IPS-20b (cell line): ENCODE results near the gene CNTNAP3.
"Not testable (repeated sequence)": the region's sequence is repeated elsewhere in the genome, so short reads cannot be mapped to it uniquely, and the experiment has no call there.

Experiments
- H3K27ac ChIP-seq: one replicate; pipeline ENCODE4 v1.5.1; 2013; ENCODE audit warnings: low read length
- H3K27me3 ChIP-seq: 2 replicates; pipeline ENCODE4 v1.6.1; 2013; ENCODE audit warnings: mild to moderate bottlenecking, low read length, inconsistent platforms; ENCODE audit not compliant: insufficient read depth
- H3K36me3 ChIP-seq: 2 replicates; pipeline ENCODE4 v1.6.1; 2013; ENCODE audit warnings: low read depth, mild to moderate bottlenecking, inconsistent platforms, low read length, moderate library complexity; ENCODE audit not compliant: insufficient read depth
- H3K4me1 ChIP-seq: 2 replicates; pipeline ENCODE4 v1.6.1; 2013; ENCODE audit warnings: mild to moderate bottlenecking, control low read depth, inconsistent platforms, low read length, moderate library complexity; ENCODE audit not compliant: insufficient read depth
- H3K4me3 ChIP-seq: 2 replicates; pipeline ENCODE4 v1.5.1; 2013; ENCODE audit warnings: mild to moderate bottlenecking, low read length, inconsistent platforms
- H3K9ac ChIP-seq: 2 replicates; pipeline ENCODE4 v1.6.1; 2013; ENCODE audit warnings: low read depth, mild to moderate bottlenecking, inconsistent platforms, low read length, moderate library complexity
- H3K9me3 ChIP-seq: 2 replicates; pipeline ENCODE4 v1.6.1; 2013; ENCODE audit warnings: mild to moderate bottlenecking, low read depth, low read length, inconsistent platforms; ENCODE audit not compliant: insufficient read depth

The CNTNAP3 gene

DNA sequence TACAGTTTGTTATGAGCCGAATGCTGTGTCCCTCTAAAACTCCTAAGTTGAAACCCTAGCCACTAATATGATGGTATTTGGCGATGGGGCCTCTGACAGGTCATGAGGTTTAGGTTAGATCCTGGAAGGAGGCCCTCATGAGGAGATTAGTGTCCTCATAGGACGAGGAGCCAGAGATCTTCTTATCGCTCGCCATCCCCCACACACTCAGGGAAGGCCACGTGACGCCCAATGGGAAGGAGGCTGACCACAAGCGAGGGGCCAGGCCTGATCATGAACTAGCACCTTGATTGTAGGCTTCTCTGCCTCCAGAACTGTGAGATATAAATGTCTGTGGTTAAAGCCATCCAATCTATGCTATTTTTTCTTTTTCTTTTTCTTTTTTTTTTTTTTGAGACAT is 233.5 kb downstream of the CNTNAP3 start:
- not testable (repeated sequence) for H3K36me3 ChIP-seq, H3K9ac ChIP-seq, H3K4me1 ChIP-seq, H3K4me3 ChIP-seq, H3K9me3 ChIP-seq, H3K27ac ChIP-seq, H3K27me3 ChIP-seq

DNA sequence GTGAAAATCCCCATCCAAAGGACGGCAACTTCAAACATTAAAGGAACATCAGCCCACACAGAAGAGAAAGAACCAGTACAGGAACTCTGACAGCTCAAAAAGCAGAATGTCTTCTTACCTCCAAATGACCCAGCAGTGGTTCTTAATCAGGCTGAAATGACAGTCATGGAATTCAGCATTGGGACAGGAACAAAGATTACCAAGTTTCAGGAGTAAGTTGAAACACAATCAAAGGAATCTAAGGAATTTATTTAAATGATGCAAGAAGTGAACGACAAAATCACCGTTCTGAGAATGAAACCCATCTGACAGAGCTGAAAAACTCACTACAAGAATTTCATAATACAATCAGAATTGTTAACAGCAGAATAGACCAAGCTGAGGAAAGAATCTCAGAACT is 241.1 kb downstream of the CNTNAP3 start:
- not testable (repeated sequence) for H3K36me3 ChIP-seq, H3K27ac ChIP-seq, H3K27me3 ChIP-seq, H3K9ac ChIP-seq, H3K9me3 ChIP-seq, H3K4me3 ChIP-seq, H3K4me1 ChIP-seq

DNA sequence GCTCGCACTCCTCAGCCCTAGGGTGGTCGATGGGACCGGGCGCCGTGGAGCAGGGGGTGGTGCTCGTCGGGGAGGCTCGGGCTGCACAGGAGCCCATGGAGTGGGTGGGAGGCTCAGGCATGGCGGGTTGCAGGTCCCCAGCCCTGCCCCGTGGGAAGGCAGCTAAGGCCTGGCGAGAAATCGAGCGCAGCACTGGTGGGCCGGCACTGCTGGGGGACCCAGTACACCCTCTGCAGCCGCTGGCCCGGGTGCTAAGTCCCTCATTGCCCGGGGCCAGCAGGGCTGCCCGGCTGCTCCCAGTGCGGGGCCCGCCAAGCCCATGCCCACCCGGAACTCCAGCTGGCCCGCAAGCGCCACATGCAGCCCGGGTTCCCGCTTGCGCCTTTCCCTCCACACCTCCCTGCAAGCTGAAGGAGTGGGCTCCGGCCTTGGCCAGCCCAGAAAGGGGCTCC is 245.6 kb downstream of the CNTNAP3 start:
- H3K9me3 ChIP-seq, H3K36me3 ChIP-seq, H3K4me3 ChIP-seq, H3K27ac ChIP-seq, H3K9ac ChIP-seq, H3K4me1 ChIP-seq, H3K27me3 ChIP-seq: not testable (repeated sequence)

GRCh38 chr9:39041774-39042173 is 246.2 kb downstream of the CNTNAP3 start:
- not testable (repeated sequence) for H3K36me3 ChIP-seq, H3K4me3 ChIP-seq, H3K27me3 ChIP-seq, H3K9me3 ChIP-seq, H3K4me1 ChIP-seq, H3K27ac ChIP-seq, H3K9ac ChIP-seq

- not testable (repeated sequence) for H3K9ac ChIP-seq, H3K27me3 ChIP-seq, H3K4me3 ChIP-seq, H3K9me3 ChIP-seq, H3K4me1 ChIP-seq, H3K36me3 ChIP-seq, H3K27ac ChIP-seq
These were observed 248.8 kb downstream of the CNTNAP3 start for GRCh38 chr9:39039148-39039547.

DNA sequence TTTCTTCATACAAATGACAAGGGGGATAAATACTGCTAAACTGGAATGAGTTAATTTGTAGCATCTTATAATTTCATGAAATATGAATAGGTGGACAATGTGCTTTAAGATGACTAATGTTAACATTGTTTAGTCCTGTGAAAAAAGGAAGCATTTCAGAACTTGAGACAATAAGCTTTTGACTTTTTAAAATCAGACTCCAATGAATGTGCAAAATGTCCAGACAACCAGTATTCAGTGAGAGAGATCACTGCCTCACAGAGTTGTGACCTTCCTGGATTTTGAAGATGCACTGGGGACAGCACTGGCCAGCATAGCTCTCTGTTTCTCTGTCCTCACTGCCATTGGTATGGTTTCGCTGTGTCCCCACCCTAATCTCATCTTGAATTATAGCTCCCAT is 249.7 kb downstream of the CNTNAP3 start:
- H3K27me3 ChIP-seq, H3K27ac ChIP-seq, H3K9ac ChIP-seq, H3K36me3 ChIP-seq, H3K4me3 ChIP-seq, H3K9me3 ChIP-seq, H3K4me1 ChIP-seq: not testable (repeated sequence)

DNA sequence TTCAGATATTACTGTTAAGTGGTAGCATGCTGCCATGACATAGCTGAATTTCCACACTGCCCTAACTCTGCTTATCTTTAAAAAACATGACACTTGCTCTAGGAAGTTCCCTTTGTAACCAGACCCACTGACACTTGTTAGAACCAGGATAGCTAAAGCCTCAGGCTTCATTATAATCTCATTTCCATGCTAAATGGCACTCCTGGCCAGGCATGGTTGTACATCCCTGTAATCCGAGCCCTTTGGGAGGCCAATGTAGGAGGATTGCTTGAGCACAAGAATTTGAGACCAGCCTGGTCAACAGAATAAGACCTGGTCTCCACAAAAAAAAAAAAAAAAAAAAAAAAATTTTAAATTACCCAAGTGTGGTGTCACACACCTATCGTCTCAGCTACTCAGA is 254.1 kb downstream of the CNTNAP3 start:
- H3K27ac ChIP-seq, H3K27me3 ChIP-seq, H3K9ac ChIP-seq, H3K36me3 ChIP-seq, H3K4me3 ChIP-seq, H3K9me3 ChIP-seq, H3K4me1 ChIP-seq: not testable (repeated sequence)

DNA sequence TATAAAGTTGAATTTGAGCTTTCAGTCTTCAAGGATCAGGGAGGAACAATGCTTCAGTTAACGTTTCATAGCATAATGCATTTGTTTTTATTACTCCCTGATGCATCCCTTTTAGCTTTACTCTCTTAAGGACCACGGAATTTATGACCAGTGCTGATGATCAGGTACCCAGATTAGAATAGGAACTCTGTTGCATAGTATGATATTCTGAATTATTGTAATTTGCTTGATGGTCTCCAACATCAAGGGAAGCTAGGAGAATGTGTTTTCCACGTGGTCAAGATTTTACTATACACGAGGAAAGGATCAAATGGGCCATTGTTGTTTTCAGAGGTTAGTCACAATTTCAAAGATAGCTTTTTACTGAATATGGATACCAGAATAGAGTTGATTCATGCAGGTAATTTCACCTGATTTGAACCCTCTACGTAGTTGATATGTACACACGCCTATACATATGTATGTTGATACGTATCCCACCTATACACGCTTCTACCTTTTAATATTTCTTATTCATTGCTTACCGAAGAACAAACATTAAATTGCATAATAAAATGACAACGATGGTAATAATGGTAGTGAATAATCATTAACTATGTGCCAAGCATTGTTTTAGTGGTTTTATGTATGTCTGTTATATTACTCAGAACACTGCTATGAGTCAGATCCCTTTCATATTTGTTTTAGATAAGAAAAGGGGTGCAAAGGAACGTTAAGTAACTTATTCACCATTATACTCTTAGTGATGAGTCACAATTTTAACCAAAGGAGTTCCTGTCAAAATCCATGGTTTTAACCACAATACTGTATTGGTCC is 257.6 kb downstream of the CNTNAP3 start:
- H3K27ac ChIP-seq, H3K36me3 ChIP-seq, H3K4me3 ChIP-seq, H3K27me3 ChIP-seq, H3K4me1 ChIP-seq, H3K9me3 ChIP-seq, H3K9ac ChIP-seq: not testable (repeated sequence)

DNA sequence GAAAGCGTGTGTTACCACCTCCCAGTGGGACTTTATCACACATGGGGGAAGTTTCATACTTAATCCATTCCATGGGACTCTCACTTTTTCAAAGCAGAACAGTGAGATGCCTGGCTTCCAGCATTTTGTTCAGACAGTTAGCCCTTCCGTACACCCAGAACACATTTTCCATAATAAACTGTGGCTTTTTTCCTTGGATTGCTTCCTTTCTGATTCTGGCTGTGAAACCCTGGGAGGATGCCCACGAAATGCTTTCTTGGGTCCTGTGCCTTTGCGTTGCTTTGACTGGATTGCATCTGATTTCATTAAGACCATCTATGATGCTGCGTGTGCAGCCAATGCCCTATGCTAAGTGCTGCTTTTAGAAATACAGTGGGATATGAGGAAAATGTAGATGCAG is 259.1 kb downstream of the CNTNAP3 start:
- not testable (repeated sequence) for H3K9me3 ChIP-seq, H3K36me3 ChIP-seq, H3K27me3 ChIP-seq, H3K27ac ChIP-seq, H3K4me3 ChIP-seq, H3K9ac ChIP-seq, H3K4me1 ChIP-seq

DNA sequence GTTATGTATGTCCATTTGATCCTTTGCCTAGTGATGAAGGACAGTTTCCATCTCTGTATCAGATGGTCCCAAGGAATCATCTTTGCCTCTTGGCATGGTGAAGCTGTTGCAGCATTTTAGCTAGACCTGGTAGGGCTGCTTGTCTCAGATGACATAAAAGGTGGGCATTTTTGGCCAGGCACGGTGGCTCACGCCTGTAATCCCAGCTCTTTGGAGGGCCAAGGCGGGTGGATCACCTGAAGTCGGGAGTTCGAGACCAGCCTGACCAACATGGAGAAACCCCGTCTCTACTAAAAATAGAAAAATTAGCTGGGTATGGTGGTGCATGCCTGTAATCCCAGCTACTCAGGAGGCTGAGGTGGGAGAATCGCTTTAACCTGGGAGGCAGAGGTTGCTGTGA is 259.8 kb downstream of the CNTNAP3 start:
- not testable (repeated sequence) for H3K4me1 ChIP-seq, H3K9ac ChIP-seq, H3K4me3 ChIP-seq, H3K36me3 ChIP-seq, H3K27ac ChIP-seq, H3K9me3 ChIP-seq, H3K27me3 ChIP-seq

DNA sequence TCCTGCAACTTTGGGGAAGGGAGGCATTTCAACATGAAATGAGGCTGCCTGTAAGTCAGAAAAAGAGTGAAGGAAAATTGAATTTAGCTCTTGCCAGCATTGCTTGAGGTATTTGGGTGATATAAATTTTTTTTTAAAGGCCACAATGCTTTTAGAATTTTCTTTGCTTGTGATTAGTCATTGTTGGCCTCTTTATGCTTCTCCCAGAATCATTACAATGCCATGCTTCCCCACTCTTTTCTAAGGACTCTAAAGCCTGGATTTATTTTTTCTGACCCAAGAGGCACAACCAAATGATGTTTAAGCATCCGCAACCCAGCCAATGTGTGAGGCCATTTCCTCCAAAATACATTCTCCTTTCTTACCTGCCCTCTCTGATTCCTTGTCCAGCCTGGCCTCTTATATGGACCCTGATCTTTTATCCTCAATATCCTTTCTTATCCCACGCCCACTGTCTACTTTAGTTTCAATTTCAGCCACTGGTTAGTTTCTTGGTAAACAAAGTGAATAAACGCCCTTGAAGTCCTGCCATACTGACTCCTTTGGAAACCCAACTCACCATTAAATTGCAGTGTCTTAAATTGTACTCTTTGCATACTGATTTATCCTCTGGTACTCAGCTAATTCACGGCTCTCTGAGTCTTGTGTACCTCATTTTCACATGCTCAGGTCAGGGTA is 261.9 kb downstream of the CNTNAP3 start:
- H3K27me3 ChIP-seq, H3K9ac ChIP-seq, H3K36me3 ChIP-seq, H3K27ac ChIP-seq, H3K4me1 ChIP-seq, H3K9me3 ChIP-seq, H3K4me3 ChIP-seq: not testable (repeated sequence)
